Measurements from ENCODE around the gene TWIST2.

Gene TWIST2

DNA sequence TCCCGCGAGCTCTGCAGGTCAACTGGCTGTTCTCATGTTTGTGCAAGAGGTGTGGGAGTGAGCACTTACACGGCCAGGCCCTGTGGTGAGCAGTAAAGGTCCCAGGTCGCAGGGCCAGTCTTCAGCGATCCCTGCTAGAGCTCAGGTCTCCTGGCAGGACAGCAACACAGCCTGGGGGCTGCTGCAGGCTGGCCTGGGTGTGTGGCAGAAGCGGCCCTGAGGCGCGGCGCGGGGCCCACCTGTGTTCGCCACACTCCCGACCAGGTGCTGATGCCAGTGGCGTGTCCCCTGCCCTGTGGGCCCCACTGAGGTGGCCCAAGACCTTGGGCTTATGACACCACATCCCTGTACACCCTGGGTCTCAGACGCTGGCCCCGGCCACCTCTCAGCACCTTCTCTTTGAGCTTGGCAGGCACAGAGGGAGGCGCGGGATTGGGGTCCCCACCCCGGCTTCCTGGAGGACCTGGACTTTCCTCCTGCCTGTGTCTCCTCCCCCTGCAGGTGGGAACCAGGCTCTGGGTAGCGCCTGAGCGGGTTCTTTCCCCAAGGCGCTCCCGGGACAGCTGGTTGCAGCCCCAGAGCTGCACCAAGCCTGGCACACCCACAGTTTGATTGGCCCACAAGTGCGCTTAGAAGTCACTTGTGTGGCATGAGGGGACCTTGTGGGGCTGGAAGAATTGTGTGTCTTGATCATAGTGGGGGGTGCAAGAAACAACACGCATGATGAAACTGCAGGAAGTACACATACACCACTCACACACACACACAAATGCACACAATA is 59.2 kb downstream of the TWIST2 start:
- peak; percentile 41 for DNase-seq

DNA sequence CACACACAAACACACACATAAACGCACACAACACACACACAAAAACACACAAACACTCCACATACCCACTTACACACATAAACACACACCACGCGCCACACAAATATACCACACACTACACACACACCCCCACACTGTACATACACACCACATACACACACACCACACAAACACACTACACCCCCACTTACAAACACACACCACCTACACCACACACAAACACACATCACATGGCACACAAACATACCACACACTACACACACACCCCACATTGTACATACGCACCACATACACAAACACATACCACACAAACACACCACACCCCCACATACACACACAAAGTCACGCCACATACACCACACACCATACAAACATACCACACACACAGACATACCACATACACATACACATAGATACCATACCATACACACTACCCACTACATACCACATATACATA is 59.9 kb downstream of the TWIST2 start:
- peak; percentile 13 for DNase-seq

DNA sequence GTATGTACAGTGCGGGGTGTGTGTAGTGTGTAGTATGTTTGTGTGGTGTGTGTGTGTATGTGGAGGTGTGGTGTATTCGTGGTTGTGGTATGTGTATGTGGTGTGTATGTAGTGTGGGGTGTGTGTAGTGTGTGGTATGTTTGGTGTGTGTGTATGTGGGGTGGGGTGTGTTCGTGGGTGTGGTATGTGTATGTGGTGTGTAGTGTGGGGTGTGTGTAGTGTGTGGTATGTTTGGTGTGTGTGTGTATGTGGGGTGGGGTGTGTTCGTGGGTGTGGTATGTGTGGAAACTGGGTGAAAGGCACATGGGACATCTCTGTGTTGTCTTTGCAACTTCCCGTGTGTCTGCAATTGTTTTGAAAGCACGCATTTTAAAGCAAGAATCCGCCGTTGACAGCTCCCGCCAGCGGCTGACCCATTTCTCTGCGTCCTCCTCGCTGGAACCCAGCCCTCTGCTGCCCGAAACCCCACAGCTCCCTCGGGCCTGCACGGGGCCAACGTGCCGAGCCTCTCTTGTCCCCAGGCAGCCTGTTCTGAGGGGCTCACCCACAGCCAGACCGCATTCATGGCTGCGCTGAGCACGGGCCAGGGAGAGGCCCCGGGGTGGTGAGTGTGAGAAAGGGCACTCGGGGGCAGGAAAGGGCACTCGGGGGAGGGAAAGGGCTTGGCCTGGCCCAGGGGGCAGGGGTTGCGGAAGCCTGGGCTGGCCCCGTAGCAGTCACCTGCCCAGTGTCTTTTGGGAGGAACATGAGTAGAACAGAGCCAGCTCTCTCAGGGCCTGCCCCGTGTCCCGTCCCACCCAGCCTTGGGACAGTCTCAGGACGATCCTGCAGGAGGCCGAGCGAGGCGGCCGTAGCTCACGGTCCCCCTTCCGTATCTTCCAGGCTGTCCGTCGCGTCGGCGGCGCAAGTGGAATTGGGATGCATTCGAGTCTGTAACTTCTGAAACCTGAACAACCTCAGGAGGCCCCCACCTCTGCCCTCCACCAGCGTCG is 61.4 kb downstream of the TWIST2 start:
- DNase-seq: peak; percentile 58

DNA sequence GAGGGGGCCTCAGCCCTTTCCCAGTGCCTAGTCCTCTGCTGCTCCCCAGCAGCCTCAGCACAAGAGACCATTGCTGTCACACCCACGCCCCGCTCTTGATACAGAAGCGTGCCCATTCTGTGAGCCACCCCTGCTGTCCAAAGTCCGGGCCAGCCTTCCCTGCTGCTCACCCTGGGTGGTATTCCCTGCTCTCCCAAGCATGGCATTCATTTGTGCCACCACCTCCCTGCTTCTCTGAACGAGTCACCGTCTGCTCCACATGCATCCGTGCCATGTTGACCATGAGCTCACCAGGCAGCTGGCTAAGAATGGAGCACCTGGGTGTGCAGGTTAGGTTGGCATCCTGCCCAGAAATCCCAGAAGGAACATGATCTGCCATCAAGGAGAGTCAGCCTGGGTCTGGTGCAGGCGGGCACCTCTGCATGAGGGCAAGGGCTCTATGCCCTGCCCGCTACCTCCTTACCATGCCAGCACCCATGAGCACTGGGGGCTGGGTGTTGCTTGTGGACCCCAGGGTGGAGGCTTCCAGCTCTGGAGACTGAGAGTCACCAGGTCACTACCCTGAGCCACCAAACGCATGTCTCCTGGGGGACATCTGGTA is 63.0 kb downstream of the TWIST2 start:
- peak; percentile 48 for DNase-seq

DNA sequence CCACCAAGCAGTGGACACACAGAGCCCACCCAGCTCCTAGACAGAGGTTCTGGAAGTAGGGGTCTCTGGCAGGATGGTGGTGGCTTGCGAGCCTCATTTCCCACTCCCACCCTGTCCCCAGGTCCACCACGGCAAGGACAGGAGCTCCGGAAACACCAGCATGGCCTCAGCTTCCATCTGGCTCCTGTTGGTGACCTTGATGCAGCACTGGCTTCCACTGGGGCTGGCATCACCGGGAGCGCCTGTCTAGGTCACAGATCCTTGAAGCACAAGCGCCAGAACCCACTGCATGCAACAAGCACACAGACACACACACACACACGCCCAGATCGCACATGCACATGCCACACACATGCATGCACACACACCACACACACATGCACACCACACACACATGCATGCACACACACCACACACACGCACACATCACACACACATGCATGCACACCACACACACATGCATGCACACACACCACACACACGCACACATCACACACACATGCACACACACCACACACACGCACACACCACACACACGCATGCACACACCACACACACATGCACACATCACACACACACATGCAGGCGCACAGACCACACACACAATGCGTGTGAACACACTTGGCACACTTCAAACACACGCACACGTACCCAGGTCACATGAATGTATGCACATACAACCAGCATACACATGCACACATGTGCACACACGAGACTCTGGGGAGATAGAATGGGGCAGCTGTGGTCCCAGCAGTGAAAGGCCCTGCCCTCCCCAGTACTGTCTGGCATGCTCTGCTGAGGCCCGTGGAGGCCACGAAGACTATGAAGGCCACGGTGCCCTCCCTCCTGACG is 63.7 kb downstream of the TWIST2 start:
- DNase-seq: peak; percentile 41

DNA sequence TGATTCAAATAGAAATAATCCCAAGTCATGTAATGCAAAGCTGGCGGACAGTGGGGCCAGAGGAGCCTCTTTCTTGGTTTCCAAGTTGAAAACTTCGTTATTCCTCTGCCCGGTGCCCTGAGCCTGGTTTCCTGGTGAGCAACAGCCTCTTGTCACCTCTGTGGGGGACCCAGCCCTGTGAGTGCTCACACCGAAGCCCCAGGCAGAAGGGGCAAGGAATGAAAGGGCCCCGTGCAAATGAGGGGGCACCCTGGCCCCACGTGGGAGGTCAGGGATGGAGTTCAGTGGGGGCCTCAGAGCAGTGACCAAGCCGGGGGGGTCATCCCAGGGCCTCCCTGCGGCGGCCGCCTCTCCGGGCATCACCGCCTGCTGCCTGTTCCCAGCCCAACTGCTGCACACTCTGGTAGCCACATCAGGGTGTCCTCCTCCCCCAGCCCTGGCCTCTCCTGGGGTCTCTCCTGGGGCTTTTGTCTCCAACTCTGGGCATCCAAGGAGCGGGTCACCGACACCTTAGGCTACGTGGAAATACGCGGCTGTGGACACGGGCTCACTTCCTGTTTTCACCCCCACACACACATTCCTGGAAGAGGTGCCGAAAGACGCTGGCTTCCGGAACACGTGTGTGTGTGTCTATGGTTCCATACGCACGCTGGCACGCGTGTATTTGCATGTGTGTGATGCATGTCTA is 64.5 kb downstream of the TWIST2 start:
- DNase-seq: peak; percentile 55

DNA sequence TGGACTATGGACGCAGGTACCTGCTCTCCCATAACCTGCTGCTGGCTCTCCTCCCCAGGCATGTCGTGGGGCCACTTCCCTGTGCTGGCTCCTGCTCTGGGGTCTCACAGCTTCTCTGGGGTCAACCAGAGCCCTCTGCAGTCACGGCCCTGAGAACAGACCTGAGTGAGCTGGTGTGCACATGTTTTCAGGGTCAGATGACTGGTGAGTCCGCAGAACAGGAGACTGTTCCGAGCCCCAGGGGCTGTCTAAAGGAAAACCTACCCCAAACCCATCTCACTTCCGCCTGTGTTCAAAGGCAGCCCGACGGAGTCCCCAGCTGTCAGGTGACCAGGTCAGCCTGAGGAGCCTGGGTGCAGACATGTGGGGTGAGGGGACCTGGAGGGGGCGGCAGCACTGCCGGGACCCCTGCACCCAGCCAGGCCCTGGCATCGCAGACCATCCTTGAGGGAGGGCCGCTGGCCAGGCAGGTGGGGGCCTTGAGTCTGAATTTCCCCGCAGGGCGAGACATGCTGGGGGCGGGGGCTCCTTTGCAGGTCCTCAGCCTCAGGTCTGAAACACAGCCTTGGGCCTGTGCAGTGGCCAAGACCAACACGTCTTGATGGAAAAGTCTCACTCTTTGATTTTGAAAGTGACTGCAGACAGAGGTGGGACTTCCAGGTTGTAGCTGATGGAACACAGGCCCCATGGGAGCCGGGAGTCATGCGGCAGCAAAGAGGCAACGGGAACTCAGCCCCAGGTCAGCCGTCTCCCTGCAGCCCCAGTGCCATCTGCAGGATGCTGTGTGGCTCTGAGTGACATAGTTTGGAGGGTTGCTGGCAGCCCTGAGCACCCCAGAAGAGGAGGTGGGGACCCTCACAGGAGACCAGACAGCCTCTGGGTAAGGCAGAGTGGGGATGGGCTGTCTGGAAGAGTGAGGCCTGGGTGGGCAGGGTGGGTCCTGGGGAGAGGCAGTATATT is 65.3 kb downstream of the TWIST2 start:
- peak; percentile 55 for DNase-seq

DNA sequence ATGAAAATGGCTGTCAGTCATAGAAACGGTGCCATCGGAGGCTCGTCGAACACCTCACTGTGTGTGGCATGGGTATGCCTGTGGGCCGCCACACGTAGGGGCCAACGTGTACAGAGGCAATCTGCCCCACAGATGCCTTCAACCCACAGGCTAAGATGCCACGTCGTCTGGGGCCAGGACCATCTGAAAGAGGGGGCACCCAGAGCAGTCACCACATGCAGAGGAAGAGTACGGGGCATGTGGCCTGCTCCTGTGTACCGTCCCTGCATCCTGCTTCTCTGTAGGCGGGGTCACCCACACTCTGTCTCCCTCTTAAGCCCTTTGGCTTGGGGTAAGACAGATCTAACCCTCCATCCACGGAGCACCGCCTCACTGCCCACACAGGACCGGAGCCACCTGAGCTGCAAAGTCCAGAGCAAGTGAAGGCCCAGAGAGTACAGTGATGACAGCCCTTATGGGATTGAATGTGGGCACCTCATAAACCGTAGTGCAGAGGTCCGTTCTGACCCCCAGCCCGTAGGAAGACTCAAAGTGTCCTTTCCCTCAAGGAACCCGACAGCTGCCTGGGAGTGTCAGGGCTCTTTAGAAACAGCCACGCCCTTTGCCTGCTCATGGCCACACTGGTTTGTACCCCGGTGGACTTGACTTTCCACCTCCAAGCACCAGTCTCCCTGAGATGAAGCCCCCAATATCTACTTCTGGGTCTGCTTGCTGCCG is 66.2 kb downstream of the TWIST2 start:
- peak; percentile 28 for DNase-seq

DNA sequence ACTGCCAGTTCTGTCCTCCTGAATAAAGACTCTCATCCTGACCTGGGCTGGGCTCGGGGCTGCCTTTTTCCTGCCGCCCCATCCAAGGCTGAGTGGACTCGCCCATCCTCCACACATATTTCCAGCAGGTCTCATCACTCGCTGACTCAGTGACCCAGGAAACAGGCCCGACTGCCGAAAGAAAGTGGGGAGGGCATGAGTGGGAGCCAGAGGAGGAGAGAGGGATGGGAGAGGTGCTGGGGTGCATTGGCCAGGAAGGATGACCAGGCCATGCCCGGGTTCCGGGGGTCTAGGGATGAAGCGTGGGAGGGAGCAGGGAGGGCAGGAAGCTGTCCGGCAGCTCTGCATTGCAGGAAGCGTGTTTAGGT is 66.7 kb downstream of the TWIST2 start:
- peak; percentile 25 for DNase-seq

DNA sequence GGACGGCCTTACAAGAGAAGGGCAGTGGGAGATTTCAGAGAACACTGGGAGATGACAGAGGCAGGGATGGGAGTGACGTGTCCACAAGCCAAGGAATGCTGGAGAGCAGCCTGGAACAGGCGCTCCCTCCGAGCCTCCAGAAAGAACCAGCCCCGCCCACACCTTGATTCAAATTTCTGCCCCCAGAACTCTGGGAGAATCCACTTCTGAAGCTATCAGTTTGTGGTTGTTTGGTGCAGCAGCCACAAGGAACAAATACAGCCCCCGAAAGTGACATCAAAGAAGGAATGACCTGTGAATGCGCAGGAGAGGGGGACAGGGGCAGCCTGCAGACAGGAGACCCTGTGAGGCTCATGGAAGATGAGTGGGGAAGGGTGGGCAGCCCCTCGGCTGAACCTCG is 67.3 kb downstream of the TWIST2 start:
- no peak for DNase-seq

DNA sequence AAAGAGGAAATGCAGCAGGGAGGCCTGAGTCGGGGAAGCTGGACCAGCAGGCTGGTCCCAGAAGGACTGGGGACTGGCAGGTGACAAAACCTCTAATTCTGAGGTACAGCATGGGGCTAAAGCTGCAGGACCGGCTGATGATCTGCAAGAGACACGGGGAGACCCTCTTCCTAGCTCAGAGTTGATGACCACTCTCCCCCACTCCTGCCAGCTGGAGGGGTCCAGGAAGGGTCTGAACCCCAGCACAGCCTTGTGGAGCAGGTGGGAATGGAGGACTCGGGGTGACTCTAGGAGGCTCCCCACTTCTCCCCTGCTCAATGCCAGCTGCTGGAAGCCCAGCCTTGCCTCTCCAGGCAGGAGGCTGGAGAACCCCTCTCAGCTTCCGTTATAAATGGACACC is 67.7 kb downstream of the TWIST2 start:
- peak; percentile 55 for DNase-seq

DNA sequence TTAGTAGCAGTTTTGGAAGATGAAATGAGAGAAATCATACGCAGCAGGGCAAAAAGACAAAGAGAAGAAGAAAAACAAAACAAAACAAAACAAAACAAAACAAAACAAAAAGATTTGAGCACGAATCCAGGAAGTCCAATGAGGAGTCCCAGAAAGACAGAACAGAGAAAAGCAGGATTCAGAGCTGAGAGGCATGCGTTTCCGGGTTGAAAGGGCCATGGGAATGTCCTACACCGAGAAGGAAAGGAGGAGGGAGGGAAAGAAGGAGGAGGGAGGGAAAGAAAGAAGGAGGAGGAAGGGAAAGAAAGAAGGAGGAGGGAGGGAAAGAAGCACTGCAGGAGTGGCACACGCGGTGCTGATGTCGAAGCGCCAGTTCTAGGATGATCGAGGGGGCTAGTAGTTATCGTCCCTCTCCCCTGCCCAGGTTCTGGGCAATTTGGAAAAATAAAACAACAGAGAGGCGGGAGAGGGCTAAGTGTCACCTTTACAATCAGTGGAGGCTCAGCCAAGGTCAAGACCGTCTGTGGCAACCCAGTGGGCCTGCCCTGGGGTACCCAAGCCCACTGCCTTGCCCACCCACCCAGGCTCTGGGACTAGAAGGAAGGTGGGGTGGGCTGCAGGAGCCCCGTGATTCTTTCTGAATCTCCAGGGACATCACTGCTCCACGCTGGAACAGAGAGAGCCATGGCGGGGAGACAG is 68.4 kb downstream of the TWIST2 start:
- peak; percentile 12 for DNase-seq

DNA sequence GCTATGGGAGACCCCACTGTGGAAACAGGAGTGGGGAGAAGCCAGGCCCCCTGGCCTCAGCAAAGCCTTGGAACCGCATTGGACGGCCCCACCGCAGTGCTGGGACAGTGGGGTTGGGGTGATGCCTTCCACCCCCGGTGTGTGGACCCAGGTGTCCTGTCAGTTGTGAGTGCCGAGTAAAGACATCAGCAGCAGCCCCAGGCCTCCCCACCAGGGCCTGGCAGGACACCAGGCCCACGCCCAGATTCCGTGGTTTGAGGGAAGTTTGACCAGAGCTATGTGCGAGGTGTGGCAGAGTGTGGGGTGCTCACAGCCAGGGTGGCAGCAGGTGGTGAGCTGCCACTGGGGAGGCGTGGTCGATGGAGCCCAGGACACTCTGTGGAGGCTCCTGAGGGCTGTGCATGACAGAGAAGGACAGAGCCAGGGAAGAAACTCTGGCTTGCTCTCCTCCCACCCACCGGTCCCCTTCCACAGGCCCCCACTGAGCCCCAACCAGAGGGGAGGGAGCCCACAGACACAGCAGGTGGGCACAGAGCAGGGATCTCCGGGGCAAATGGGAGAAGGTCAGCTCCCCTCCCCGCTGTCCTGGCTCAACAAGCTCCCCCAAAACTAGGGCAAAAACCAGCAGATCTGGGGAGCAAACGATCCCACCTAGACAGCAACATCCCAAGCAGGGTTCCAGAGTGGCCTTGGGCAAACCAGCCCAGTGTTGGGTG is 69.1 kb downstream of the TWIST2 start:
- DNase-seq: peak; percentile 43

DNA sequence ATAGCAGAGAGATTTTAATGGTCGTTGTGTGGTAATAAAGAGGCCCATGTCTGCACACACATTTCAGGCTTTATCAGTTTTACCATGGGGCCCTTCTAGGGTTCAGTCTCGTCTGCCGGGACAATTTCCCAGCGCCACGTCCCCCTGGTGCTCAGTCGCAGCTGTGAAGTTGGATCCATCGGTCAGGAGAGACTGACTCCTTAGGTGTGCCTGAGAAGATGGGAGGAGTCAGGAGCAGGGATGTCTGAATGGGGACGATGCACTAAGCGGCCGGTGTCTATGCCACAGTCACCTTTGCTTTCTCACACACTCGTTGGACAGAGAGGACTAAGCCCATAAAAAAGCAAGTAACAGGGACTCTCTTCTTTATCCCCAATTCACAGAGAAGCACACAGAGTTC is 71.4 kb downstream of the TWIST2 start:
- no peak for DNase-seq

DNA sequence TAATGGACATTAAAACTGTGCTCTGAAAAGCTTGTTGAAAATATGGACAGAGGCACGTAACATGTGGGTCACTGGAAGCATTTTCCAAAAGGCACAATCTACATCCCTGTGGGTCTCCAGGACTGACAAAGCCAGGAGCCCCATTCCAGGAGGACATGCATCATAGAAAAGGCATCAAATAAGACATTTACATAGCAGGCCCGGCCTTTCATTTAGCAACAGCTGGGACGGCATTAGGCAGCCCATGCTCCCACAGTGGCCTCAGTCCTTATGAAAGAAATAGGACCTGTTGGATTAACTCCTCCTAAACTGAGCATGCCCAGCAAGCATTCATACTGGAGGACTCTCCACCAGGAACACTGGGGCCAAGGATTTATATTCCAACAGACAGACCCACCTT is 72.2 kb downstream of the TWIST2 start:
- DNase-seq: peak; percentile 25

DNA sequence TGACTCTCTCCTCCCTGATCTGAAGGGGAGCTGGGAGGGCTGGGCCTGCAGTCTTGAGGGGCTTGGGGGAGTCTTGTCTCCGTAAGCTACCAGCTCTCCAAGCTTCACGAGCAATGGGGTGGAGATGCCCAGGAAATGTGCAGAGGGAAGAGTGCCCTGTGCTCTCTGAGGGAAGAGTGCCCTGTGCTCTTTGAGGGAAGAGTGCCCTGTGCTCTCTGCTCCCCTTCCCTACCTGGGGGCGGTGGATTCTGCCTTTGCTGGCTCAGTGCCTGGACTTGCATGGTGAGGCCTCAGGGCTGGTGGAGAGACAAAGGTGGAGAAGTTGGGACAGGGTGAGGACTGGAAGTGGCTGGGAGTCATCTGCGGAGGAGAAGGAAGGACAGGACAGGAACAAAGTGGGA is 72.7 kb downstream of the TWIST2 start:
- DNase-seq: peak; percentile 51

DNA sequence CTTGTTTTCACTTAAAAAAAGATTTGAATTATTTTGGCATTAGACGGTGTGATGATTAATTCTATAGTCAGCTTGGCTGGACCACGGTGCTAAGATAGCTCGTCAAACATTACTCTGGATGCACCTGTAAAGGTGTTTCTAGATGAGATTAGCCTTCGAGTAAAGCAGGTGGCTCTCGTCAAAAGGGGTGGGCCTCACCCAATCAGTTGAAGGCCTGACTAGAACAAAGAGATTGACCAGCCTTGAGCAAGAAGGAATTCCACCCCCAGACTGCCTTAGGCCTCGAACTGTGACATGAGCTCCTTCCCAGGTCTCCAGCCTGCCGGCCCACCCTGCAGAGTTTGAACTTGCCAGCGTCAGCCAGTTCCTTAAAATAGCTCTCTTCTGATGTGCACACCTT is 73.4 kb downstream of the TWIST2 start:
- peak; percentile 47 for DNase-seq

DNA sequence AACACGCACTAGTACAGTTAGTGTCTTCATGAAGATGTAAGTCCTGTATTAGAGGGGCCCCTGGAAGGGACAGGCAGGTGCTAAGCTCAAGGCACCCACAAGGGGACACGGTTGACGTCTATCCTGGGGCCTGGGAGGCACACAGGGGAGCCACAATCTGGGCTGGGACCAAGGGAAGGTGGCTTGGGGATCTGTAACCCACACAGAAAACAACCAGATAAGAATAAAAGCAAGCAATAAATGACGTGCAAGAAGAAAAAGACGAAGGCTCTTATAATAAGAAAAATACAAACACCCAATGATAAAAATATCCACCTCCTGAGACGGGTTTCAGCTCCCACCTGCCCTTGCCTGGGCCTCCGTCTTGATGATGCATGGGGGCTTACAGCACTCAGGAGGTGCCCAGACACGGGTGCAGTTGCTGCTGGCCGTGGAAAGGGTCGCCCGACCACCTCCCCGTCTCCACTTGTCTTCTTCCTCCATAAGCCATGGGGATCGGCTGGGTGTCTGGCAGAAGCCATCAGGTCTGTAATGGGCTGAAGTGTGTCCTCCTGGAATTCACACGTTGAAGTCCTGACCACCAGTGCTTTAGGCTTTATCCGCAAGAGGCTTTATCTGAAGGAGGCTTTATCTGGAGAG is 73.9 kb downstream of the TWIST2 start:
- DNase-seq: peak; percentile 51
